ENCODE results near the gene WDR59.
"Not testable (repeated sequence)": the region's sequence is repeated elsewhere in the genome, so short reads cannot be mapped to it uniquely, and the experiment has no call there.

Gene WDR59

DNA sequence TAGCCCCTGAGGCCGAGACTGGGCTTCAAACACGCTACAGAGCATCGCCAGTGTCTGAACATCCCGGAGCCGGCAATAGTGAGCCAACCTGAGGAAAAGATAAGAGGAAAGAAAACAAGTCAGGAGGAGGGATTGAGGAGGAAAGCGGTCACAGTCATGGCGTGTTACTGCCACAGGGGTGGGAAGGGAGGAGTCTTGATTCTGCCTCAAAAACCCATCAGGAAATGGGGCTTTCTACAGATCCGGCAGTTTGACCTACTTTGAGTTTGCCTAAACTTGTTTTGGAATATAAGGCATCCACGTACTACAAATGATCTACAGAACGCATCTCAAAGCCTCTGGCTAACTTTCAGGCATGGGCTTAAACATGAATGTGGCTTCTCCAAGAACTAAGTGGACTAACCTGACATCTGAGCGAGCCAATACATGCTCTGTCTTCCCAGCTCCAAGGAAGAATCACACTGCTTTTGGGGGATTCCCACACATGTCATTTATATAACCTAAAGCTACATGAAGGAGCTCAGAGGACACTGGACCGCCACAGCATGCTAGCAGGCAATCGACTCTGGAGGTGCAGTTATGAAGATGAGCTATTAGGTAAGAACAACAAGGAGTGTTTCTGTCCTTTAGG lies 96.6 kb downstream of the WDR59 start:
- in situ Hi-C loops (cut with MboI; ENCODE audit: low pct_unique_long_range_greater_than_20kb, low sequenced_read_pairs) = no loop called here
- DNase-seq = no peak

DNA sequence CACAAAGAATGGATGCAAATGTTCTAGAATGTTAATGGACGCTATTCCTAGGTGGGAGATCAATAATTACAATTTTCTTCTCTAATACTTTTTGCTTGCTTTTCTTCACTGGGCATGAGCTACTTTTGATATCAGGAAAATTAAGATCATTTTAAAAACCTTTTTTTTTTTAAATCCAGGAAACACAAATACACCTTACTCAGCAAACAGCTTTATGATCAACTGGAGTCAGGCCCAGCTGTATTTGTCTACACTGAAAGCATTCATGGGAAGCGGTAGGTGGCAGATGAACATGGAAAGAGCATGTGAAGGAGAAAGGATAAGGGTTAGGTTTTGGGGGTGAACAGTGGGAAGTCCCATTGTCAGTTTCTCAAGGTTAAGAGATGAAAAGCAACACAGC lies 97.8 kb downstream of the WDR59 start:
- in situ Hi-C loops (cut with MboI; ENCODE audit: low pct_unique_long_range_greater_than_20kb, low sequenced_read_pairs) = no loop called here

DNA sequence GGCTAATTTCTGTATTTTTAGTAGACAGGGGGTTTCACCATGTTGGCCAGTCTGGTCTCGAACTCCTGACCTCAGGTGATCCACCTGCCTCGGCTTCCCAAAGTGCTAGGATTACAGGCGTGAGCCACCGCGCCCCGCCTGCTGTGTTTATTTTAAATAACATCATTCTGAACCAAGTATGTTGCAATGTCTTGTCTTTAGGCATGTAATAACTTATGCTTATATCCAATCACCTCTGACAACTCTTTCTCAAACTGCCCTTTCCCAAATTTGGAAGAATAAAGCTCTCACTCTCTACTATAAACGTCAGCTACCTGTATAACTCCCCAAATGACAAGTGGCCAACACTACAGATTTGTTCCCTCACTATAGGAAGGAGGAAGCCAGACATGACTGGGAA lies 107.2 kb downstream of the WDR59 start:
- in situ Hi-C loops (cut with MboI; ENCODE audit: low pct_unique_long_range_greater_than_20kb, low sequenced_read_pairs) = no loop called here
- no peak for DNase-seq

More for the DNA sequence above, 97.8 kb downstream of the WDR59 start:
- DNase-seq = no peak

DNA sequence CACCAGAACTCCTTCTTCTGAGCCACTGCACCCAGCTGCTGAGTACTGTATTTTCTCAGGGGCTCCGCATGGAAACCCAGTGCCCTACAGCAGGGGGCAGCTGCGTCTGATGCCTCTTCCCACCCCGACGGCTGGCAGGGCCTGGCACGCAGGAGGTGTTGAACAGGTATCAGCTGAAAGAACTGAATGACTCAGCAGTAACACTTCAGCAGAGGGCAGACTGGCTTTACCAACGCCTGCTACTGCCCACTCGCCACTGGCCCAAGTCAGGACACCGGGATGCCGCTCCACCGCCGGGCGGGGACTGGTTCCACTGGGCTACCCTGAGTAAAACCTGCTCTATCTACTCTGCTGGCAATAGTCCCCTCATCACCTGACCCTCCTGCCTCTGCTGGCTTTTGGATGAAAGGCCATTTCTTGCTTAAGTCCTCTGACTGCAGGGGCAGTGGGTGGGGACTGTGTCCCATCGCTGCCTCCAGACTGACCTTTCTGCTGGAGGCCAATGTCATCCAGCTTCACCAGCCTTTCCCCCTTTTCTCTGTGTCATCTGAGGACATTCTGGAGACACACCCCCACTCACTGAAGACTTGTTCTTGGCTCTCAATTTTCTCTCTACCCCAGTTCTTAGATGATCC lies 109.9 kb downstream of the WDR59 start:
- in situ Hi-C loops (cut with MboI; ENCODE audit: low pct_unique_long_range_greater_than_20kb, low sequenced_read_pairs) = no loop called here
- no peak for DNase-seq

DNA sequence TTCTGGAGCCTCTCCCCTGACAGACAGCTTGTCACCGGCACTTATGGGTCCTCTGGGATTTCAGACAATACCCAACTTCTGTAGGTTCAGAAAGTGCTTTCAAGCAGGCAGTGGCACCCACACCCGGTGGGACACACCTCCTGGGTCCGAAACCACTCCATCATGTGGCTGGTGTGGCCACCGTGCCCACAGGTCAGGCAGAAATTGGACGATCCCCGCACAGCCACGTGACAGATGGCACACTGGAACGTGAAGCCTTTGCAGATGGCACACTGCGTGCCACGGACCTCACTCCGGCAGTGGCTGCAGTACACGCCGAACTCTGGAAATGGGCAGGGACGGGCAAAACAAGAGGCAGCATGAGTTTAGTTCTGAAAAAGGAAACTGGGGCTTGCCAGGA lies 110.8 kb downstream of the WDR59 start:
- in situ Hi-C loops (cut with MboI; ENCODE audit: low pct_unique_long_range_greater_than_20kb, low sequenced_read_pairs) = no loop called here
- no peak for DNase-seq

DNA sequence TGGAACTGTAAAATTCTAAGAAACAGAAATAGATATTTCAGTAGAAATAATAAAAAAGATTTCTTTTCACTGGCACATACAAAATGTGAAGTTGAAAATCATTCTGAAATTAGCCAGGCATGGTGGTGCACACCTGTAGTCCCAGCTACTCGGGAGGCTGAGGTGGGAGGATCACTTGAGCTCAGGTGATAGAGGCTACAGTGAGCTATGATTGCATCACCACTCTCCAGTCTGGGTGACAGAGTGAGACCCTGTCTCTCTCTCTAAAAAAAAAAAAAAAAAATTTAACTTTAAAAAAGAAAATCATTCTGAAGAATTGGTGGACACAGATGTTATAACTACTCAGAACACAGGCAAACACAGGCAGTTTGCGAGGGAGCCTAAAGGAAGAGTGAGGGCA lies 112.6 kb downstream of the WDR59 start:
- in situ Hi-C loops (cut with MboI; ENCODE audit: low pct_unique_long_range_greater_than_20kb, low sequenced_read_pairs) = no loop called here
- no peak for DNase-seq

DNA sequence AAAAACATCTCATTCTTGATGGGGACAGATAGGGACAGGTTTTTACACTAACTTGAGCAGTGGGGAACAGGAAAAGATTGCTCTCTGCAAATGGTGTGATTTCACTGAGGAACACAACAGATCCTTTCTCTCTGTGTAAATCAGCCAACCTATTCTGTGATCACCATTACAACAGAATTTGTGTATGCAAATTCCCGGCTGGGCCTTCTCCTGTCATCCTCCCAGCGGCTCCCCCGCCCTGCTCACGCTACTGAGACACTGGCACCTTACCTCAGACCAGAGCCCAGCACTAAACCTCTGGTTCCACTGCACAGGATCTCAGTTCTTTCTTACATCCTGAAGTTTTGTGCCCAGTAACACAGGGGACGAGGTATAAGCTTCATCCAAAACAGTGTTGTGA lies 113.3 kb downstream of the WDR59 start:
- in situ Hi-C loops (cut with MboI; ENCODE audit: low pct_unique_long_range_greater_than_20kb, low sequenced_read_pairs) = no loop called here
- no peak for DNase-seq

DNA sequence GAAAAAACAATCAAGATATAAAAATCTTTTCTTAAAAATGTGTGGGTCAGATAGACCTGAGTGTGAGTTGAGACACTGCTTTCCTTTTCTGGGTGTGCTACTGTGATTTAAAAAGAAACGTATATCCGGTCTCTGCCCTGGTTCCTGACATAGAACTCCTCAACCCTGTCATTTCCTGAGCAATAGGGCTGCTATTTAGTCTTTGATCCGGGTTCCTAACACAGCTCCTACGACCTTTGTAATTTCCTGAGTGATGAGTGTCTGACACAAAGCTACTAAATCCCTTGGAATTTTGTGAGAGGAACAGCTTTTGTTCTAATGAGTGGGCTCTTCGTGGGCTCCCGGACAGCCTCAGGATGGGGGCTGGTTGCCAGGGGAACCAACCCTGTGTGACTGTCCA lies 116.4 kb downstream of the WDR59 start:
- in situ Hi-C loops (cut with MboI; ENCODE audit: low pct_unique_long_range_greater_than_20kb, low sequenced_read_pairs) = no loop called here
- DNase-seq = no peak

DNA sequence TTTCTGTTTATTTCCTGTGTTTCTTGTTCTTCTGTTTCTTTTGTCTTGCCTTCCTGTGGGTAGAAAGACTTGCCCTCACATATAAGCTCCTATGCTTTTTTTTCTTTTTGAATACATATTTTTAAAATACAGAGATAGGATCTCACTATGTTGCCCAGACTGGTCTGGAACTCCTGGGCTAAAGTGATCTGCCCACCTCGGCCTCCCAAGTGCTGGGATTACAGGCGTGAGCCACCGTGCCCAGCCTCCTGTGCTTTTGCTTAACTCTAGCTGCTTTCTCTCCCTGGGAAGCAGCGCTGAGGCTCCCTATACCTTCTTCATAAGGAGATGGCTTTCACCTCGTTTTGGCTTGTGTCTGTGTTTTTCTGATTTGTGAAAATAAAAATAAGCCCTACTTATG lies 116.9 kb downstream of the WDR59 start:
- in situ Hi-C loops (cut with MboI; ENCODE audit: low pct_unique_long_range_greater_than_20kb, low sequenced_read_pairs) = no loop called here
- no peak for DNase-seq

DNA sequence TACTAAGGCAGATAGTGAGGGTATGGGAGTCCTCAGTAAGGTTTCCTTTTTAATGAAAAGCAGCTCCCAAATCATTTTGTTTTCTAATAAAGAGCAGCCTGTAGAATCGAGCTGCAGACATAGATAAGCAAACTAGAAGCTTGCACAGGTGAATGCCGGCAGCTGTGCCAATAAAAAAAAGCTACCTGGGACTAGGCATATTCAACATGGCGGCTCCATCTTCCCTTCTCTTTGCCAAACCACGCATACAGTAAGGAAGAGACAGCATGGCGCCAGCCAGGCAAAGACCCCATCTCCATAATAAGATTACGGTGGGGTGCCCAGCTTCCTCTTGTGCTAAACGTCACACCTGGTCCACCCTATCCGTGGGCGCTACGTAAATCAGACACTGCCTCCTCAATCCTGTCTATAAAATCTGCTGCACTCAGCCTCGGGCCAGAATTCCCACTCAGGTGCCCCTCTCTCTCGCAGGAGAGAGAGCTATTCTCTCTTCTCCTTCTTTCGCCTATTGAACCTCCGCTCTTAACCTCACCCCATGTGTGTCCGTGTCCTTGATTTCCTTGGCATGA lies 117.6 kb downstream of the WDR59 start:
- DNase-seq = no peak
- in situ Hi-C loops (cut with MboI; ENCODE audit: low pct_unique_long_range_greater_than_20kb, low sequenced_read_pairs) = no loop called here

DNA sequence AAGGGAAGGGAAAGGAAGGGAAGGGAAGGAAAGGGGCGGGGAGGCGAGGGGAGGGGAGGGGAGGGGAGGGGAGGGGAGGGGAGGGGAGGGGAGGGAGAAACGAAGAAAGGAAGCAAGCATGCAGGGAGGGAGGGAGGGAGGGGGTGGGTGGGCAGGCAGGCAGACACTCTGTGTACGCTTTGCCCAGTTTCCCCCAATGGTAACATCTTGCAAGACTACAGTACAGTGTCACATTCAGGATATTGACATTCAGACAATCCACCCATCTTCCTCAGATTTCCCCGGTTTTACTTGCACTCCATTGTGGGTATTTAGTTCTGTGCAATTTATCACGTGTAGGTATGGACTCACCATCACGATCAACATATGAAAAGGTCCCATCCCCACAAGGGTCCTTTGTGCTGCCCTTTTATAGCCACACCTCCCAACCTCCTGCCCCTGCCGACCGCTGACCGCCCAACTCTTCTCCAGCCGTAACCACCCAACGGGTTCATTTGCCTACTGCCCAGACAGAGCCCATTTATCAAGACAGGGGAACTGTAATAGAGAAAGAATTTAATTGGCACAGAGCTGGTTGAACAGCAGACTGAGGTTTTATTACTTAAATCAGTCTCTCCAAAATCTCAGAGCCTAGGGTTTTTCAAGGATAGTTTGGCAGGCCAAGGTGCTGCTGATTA lies 118.9 kb downstream of the WDR59 start:
- DNase-seq = no peak
- in situ Hi-C loops (cut with MboI; ENCODE audit: low pct_unique_long_range_greater_than_20kb, low sequenced_read_pairs) = no loop called here

DNA sequence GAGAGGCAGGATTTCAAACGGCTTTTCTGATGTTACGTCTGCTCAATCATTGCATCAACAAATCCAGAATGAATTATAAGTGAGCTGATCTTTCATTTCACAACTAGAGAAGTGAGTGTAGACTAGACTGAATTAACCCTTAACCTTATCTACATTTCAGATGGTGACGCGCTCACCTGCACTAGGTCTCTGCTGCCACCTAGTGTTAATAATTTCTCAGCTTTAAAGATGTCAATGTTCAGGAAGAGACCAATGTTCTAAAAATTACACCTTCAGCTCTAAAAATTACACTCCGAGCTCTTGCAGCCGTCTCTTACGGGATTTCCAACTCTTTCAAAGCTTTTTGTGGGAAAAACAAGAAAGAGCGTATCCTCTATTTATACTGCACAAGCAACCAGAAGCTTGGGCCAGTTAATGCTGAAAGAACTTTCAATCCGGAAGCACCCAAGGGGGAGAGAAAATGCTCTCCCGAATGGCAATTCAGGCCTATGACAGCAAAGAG lies 122.1 kb downstream of the WDR59 start:
- in situ Hi-C loops (cut with MboI; ENCODE audit: low pct_unique_long_range_greater_than_20kb, low sequenced_read_pairs) = no loop called here
- peak; percentile 65 for DNase-seq

DNA sequence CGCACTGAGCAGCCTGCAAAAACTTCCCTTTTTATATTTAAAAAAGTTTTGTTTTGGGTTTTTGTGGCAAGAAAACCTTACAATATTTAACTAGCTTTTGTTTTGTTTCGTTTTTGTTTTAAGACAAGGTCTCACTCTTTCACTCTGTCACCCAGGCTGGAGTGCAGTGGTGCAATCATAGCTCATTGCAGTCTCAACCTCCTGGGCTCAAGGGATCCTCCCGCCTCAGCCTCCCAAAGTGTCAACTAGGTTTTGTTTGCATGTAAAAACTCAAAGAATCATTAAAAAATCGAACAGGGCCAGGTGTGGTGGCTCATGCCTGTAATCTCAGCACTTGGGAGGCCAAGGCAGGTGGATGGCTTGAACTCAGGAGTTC lies 132.4 kb downstream of the WDR59 start:
- in situ Hi-C loops (cut with MboI; ENCODE audit: low pct_unique_long_range_greater_than_20kb, low sequenced_read_pairs) = no loop called here
- DNase-seq = no peak

DNA sequence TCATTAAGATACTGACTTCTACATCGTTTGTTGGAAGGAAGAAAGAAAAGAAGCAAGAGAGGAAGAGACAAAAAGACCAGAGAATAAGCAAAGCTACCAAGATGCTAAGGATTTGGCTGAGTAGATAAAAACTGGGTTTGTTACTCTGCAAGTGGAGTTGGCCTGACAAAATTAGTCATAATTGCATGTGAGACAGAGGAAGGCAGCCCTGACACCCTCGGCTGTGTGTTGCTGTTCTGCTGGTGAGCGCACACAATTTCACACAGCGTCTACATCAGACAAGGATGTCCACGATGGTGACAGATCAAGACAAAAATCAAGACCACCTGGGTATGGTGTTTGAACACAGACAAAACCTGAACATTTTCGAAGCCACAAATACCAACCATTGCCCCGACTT lies 134.9 kb downstream of the WDR59 start:
- no peak for DNase-seq
- in situ Hi-C loops (cut with MboI; ENCODE audit: low pct_unique_long_range_greater_than_20kb, low sequenced_read_pairs) = no loop called here

DNA sequence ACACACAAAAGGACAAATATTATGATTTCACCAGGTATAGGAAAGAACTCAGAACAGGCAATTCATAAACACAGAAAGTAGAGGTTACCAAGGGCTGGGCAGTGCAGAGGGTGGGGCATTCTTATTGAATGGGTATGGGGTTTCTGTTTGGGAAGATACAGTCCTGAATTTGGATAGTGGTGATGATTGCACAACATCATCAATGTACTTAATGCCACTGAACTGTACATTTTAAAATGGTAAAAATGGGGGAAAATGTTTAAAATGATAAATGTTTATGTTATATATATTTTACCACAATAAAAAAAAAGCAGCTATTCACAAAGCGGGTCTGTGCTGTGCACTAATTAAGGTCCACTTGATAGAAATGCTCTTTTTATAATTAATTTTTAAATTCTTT lies 137.7 kb downstream of the WDR59 start:
- no peak for DNase-seq
- in situ Hi-C loops (cut with MboI; ENCODE audit: low pct_unique_long_range_greater_than_20kb, low sequenced_read_pairs) = no loop called here

DNA sequence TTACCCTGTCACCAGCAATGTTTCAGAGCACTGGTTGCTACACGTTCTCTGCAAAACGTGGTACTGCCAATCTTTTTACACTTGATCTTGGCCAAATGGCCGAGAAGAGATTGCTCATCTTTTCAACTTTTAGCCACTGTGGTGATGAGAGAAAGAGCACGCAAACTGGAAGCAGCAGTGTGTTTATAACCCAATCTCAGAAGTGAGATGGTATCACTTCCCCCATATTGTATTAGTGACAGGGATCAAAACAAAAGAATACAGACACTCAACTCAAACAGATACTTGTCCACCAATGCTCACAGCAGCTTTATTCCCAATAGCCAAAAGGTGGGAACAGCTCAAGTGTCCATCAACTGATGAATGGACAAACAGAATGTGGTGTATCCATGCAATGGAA lies 138.2 kb downstream of the WDR59 start:
- DNase-seq = no peak
- in situ Hi-C loops (cut with MboI; ENCODE audit: low pct_unique_long_range_greater_than_20kb, low sequenced_read_pairs) = no loop called here

DNA sequence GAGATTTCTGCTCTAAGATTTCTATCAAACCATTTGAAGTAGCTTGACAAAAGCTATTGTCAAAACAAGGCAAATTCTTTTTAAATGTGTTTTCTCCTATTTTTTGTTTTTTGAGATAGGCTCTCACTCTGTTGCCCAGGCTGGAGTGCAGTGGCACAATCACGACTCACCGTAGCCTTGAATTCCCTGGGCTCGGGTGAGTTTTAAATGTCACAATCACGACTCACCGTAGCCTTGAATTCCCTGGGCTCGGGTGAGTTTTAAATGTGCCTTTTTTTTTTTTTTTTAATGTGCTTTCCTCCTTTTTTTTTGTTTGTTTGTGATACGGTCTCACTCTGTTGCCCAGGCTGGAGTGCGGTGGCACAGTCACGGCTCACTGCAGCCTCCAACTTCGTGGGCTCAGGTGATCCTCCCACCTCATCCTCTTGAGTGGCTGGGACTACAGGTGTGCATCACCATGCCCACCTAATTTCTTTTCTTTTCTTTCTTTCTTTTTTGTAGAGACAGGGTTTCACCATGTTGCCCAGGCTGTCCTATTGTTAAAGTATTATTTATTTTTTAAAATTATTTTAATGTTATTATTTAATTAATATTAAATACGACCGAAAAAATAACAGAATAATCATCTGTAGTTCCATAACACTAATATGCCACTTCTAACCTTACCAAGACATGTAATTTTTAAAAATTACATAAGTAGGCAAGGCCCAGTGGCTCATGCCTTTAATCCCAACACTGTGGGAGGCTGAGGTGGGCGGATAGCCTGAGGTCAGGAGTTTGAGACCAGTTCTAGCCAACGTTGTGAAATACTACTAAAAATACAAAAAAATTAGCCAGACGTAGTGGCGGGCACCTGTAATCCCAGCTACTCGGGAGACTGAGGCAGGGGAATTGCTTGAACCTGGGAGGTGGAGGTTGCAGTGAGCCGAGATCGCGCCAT lies 140.6 kb downstream of the WDR59 start:
- in situ Hi-C loops (cut with MboI; ENCODE audit: low pct_unique_long_range_greater_than_20kb, low sequenced_read_pairs) = no loop called here
- no peak for DNase-seq

DNA sequence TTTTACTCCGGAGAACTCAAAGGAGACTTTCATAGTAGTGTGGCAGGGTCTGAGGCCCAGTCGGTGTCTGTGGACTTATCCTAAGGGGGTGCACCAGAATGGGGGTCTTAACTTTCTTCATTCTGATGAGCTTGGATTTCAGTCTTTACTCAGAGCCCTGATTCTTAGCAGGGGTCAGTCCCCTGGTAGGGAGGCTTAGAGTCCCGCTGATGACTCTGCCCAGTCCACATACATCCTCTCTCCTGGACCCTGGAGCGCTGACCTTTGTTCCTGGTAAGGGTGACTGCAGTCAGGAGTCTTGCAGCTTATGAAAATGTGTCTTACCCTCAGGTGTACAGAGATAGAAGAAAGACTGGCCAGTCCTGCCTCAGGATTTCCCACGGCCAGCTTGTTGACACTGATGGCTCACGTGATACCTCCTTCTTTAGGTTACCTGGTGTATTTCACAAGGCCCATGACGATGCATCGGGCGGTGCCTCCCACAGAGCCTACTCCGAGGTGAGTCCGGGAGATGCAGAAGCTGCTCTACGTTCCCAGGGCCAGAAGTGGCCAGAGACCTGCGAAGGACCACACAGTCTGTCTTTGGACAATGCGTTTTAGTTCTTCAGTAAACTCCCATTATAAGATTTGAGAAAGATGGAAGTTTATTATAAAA lies 141.4 kb downstream of the WDR59 start:
- DNase-seq; in situ Hi-C loops (cut with MboI; ENCODE audit: low pct_unique_long_range_greater_than_20kb, low sequenced_read_pairs): not testable (repeated sequence)

DNA sequence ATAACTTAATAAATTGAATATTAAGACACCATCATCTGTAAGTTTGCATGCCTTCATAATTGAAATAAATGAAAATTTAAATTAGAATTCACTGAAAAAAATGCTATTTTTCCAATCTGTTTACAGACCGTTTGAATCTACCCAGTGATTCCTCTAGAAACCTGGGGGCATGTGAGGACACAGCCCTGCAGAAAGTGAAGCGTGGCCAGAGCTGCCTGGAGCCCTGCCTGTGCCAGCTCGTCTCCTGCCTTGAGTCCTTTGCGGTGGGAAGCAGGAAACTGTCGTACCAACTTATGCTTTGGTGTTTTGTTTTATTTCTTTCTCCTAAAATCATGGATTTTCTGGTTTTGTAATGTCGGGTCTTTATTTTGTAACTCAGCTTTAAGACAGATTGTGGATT lies 142.5 kb downstream of the WDR59 start:
- in situ Hi-C loops (cut with MboI; ENCODE audit: low pct_unique_long_range_greater_than_20kb, low sequenced_read_pairs) = no loop called here
- DNase-seq = peak; percentile 73

All from KBM-7 (cell line).